HG02642 (cell line): Measurements from ENCODE around the gene CISD1.

ENCODE experiments used
- ATAC-seq: cut with Tn5 transposase; IDR thresholded peaks from one replicate; pipeline ENCODE4 v1.9.1; 2021; ENCODE audit warnings: mild to moderate bottlenecking; ENCODE audit not compliant: unreplicated experiment, poor library complexity

Gene CISD1

DNA sequence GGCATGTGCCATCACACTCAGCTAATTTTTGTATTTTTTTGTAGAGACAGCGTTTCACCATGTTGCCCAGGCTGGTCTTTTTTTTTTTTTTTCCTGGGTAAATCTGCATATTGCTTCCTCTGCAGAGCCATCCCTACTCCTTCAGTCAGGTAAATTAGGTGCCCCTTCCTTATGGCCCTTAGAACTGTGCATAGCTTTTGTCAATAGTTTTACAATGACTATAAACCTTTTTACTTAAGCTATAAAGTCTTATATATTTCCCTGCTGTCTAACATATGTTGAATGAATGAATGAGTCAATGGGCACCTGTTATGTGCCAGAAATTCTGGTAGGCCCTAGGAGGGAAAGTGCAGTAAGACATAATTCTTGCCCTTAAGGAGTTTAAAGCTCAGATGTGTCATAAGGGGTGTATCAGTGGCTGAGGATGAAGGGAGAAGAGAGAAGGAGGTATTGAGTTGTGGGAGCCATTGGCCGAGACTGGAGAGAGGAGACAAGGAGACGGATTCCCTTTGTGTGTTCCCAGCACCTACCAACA lies 35.2 kb downstream of the CISD1 start:
- no peak for ATAC-seq

DNA sequence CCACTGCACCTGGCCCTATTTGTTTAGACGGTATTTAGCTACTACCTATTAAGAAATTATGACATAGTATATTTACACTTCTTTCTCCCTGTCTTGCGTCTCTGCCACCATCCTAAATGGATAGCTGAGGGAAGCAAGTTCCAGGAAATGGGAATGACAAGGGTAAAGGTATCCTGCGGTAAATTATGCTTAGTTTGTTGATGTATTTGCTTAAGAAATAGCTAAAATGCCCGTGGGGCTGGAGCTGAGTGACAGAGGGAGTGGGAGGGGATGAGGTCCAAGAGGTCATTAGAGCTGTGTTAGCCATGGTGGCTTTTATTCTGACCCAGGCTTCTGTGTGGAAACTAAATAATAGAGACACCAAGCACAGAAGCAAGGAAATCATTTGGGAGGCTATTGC lies 36.9 kb downstream of the CISD1 start:
- ATAC-seq, result no peak

DNA sequence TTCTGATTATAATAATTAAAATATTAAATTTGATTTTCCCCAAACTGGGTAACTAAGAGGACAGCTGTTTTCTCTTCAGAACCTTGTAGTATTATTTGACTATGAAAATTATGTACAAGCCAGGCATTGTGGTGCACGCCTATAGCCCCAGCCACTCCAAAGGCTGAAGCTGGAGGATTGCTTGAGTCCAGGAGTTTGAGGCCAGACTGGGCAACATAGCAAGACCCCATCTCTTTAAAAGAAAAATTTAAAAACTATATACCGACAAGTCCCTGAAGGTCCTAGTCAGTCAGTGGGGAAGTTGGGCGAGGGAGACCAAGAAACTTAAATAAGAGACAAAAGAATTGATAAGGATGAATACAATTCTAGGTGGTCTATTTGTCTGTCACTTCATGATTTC lies 38.7 kb downstream of the CISD1 start:
- no peak for ATAC-seq

DNA sequence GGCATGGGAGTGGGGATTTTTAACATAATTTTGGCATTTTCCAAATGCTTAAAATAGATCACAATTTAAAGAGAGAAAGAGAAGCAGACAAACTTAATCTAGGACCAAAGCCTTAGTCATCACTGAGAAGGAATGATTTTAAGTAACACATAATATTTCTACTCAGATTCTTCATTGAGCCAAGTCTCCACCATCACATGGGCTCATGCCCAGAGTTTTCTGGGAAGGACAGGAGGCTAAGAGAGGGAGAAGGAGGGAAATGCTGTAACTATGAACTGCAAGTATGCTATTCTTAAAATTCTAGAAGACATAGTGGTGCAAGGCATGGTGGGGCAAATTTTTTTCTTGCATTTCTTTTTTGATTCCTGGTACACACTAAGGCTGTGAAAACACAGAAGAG lies 42.1 kb downstream of the CISD1 start:
- no peak for ATAC-seq

DNA sequence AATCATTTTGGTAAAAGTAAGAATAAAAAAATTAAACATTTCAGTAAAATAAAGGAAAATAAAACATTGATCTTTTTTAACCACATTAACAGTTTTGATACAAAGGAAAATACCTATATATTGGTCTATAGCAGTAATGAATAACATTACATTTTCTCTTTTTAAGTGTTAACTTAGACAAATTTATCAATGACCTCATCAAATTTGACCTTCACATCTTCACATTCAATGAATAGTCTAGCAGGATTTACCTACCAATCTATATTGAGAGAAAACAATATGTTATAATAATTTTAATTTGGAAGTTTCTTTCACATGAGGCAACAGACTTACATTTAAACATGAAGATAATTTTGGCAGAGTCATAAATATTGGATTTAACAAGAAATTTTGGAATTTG lies 47.9 kb downstream of the CISD1 start:
- ATAC-seq, result no peak

DNA sequence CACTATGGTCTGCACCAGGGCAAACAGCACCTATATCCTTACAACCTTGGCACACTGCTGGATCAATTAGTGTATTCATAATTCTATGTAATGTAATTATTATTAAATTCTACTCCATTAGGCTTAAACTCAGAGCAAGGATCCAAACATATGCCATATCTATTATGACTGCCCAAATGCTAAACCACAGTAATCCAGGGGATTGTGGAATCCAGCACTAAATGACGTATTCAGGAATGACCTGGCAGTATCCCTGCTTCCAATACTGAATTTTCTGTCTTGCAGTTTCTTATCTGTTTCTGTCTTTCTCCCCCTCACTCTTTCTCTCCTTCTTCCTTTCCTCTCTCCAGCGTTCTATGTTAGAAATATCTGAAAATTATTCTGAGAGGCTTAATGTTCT lies 49.4 kb downstream of the CISD1 start:
- no peak for ATAC-seq

DNA sequence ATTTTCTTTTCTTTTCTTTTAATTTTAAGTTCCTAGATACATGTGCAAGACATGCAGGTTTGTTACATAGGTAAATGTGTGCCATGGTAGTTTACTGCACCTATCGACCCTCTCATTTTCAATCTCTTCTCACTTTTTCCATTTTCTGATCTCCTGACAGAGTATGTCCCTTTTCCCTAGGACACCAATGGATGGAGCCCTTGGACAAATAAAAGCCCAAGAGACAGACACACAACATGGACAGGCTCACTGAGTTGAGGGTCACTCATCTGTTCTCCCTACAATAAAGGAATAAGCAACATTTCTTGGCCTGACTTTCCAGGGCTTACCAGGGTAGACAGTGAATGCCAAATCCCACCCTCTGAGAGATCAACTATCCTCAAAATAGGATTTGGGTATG lies 50.6 kb downstream of the CISD1 start:
- no peak for ATAC-seq

DNA sequence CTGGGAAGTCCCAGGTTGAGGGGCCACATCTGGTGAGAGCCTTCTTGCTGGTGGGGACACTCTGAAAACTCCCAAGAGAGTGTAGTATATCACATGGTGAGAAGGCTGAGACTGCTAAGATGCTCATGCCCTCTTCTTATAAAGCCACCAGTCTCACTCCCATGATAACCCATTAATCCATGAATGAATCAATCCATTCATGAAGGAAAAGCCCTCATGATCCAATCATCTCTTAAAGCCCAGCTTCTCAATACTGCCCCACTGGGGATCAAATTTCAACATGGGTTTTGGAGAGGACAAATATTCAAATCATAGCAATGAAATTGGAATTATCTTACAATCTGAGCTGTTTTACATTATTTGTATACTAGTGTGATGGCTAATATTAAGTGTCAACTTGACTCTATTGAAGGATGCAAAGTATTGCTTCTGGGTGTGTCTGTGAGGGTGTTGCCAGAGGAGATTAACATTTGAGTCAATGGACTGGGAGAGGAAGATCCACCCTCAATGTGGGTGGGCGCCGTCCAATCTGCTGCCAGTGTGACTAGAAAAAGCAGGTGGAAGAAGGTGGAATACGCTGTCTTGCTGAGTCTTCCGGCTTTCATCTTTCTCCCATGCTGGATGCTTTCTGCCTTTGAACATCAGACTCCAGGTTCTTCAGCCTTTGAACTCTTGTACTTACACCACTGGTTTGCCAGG lies 51.5 kb downstream of the CISD1 start:
- no peak for ATAC-seq

DNA sequence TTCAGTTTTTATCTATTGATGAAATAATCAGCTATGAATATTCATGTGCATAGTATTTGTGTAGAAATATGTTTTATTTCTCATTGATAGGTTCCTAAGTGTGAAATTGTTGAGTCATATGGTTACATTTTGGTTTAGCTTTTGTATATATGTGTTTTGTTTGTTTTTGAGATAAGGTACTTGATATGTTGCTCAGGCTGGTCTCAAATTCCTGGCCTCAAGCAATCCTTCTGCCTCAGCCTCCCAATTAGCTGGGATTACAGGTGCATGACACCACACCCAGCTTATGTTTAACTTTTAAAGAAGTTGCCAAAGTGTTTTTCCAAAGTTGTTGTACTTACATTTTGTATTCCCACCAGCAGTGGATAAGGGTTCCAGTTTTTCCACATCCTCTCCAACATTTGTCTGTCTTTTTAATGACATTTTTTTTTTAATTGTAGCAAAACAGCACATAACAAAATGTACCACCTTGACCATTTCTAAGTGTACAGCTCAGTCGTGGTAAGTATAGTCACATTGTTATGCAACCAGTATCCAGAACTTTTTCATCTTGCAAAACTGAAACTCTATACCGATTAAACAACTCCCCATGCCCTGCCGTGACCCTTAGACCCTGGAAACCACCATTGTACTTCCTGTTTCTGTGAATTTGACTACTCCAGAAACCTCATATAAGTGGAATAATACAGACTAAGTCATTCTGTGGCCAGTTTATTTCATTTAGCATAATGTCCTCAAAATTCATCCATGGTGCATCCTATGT lies 53.3 kb downstream of the CISD1 start:
- ATAC-seq, result no peak

DNA sequence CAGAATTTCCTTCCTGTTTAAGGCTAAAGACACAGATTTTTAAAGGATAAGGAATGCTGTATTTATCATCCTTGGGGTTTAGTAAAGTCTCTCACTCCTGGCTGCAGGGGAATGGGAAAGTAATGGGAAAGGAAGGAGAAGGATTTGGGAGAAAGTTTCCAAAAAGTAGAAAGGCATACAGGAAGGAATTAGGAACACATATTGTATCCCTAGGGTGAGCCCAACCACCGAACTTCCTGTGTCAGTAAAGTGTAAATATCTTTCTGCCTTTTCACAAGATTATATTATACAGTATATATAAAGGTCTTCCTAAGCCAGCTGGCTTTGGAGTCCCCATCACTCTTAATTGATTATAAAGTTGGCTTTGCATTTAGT lies 53.9 kb downstream of the CISD1 start:
- ATAC-seq, result no peak

DNA sequence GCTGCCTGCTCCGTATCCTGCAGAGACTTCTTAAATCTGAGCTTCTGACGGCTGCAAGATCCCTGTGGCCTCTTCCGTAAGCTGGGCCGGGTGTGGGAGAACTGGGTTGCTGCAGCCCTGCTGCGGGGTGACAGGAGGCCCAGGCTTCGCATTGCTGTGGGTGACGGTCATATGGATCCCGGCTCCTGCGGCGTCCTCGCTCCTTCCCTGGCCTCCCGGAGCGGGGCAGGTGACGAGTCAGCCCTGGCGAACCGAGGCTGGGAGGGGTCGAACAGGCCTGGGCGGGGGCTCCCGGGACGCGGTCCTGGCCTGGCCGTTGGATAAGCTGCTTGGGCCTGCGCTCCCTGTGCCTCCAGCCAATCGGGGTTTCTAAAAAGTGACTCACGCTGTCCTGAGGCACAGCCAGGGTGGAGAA lies 58.0 kb downstream of the CISD1 start:
- ATAC-seq, result no peak

DNA sequence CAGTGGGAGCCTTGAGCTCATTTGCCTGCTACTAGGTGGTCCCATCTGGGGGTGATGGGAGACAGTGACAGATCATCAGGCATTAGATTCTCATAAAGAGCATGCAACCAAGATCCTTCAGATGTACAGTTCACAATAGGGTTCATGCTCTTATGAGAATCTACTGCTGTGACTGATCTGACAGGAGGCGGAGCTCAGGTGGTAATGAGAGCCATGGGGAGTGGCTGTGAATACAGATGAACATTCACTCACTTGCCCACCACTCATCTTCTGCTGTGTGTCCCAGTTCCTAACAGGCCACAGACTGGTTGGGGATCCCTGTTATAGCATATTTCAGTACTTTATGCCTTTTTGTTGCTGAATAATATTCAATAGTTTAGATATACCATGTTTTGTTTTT lies 59.3 kb downstream of the CISD1 start:
- no peak for ATAC-seq

DNA sequence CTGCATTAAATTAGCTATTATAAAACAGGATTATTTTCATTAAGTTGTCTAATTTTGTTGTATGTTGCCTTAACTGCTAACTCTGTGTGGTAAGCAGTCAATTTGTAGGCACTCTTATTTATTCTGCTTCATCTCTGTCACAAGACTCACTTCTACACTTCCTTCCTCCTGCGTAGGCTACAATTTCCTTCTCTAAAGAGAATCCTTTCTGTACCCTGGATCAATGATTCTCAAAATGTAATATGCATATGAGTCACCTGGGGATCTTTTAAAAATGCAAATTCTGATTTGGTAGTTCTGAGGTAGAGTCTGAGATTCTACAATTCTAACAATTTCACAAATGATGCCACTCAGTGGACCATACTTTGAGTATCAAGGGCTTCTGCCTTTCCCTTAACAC lies 61.5 kb downstream of the CISD1 start:
- no peak for ATAC-seq

DNA sequence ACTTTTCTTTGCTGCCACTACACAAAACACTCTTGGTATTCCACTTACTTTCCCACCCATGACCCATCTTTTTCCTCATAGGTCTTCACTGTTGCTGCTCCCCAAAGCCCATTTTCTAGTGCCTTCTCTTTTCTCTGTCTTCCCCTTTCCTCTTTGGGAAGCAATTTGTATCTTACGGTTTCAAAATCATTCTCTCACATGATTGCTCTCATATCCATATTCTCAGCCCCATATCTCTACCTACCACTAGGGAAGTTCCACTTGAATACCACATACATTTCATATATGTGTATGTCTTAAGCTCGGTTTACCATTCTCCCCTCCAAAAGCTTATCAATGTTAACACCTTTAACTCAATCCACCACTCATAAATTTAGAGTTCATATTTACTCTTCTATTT lies 62.7 kb downstream of the CISD1 start:
- ATAC-seq, result no peak

DNA sequence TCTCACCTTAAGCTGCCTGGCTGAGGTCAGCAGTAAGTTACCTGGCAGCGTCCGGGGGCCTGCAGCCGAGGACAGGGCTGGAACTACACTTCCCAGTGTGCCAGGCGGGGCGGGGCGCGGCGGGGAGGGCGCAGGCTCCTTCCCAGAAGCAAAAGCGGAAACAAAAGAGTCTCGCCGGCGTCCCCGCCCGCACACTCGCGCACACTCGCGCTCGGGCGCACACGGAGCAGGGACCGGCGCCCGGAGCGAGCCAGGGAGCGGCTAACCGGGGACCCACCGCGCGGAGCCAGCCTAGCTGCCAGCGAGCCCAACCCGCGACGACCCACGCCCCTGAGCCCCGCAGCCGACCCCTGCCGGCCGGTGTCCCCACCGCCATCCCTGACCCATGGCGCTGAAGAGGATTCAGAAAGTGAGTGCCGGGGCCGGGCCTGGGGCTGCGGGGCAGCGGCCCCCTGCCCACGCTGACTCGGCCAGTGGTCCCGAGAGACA lies 65.9 kb downstream of the CISD1 start, which contains the start of gene UBE2D1:
Gene UBE2D1, plus strand, starts transcription at position 190 of the 489 bp plus-strand sequence. Its CDS starts 196 bp downstream, at position 386.
- peak; percentile 99 for ATAC-seq

DNA sequence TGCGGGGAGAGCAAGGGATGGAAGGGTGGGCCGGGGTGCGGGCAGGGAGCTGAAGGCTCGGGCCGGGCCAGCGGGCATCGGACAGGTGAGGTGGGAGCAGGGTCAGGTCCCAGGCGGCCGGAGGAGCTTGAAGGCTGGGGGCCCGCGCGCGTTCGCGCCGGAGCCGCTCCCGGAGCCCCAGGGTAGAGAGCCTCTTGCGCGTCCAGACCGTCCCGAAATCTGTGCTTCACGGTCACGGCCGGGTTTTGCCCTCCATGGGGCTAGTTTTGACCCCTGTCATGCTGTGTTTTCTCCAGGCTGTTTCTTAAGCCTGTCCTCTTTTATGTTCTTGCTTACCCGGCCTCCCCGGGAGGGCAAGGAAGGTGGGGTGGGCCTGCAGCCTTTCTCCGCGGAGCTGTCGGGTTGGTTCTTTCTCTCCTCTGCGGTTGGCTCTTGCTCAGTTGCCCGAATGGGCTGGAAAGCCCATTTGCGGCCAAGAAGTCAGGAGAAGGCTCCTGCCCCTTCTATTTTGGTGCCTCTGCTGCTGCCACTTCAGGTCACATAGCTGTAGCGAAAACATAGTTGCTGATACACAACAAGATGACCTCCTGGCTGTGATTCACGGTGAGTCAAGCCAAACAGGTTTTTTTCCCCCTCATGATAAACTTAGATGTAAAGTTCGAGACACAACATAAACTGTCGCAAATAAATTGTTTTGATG lies 66.5 kb downstream of the CISD1 start:
- peak; percentile 53 for ATAC-seq

DNA sequence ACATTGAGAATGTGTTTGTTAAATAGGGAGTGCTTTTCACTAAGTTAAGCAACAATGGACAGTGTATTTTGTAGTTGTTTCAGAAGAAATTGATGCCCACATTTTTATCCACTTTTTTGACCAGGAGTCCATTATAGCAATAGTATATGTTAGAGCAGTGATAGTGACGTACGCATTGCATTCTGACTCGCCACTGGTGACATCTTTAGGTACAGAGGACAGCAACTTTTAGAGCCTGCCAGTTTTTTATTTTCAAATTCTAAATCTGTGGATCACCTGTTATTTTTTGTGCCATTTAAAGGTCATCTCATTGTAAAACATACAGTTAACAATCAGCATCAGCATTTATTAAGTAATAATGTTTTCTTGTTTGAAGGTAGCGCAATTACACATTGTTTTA lies 67.3 kb downstream of the CISD1 start:
- ATAC-seq, result no peak
